ENCODE results near the gene ERC2. TPM values are rescaled to one million over a fixed set of nuclear protein-coding genes. Genes with fewer than 3 reads are reported as not detected.

The ERC2 gene
- total and polyA plus RNA-seq, 2 of the 8 experiments (the other 6 are each of a cell fraction or from before 2014, with no cell fraction given), result 16.4 to 22.8 TPM

DNA sequence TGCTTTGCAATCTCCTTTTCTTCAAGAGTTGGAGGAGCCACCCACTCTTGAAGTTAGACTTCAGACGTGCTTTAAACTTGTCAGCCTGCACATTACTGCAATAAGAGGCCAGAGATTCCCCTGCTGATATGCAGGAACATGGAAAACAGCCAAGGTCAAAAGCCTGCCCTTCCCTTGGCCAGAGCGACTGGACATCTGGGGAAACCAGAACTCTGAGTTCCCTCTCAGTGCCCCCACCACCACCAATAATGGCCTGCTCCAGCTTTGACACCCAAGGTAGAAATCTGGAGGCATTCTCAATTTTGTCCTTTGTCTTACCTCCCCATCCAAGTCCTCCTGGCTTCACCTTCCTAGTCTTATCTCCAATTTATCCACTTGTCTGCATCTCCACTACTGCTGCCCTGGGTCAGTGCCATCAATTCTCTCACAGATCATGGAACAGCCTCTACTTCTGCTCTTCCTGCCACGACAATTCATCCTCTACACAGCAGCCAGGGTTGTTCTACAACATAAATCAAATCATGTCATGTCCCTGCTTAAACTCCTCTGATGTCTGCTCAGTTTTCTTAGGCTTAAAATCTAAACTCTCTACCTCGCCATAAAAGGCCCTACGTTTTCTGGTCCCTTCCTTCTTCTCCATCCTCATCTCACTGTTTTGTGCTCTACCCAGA lies 789.6 kb downstream of the ERC2 start (continued):
- TF ChIP-seq KDM1A (IDR thresholded peaks at IDR 0.05; ENCODE audit: borderline replicate concordance, low read length) (no peak), TBP (IDR thresholded peaks at IDR 0.05; ENCODE audit: low read depth, low read length) (no peak), CTBP2 (IDR thresholded peaks at IDR 0.05; ENCODE audit: borderline replicate concordance, insufficient read depth, insufficient read length, low read length) (no peak)
- TF ChIP-seq, protein P1, sequence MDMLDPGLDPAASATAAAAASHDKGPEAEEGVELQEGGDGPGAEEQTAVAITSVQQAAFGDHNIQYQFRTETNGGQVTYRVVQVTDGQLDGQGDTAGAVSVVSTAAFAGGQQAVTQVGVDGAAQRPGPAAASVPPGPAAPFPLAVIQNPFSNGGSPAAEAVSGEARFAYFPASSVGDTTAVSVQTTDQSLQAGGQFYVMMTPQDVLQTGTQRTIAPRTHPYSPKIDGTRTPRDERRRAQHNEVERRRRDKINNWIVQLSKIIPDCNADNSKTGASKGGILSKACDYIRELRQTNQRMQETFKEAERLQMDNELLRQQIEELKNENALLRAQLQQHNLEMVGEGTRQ (IDR thresholded peaks at IDR 0.05; ENCODE audit: low read length), result no peak
- TF ChIP-seq, protein P2, sequence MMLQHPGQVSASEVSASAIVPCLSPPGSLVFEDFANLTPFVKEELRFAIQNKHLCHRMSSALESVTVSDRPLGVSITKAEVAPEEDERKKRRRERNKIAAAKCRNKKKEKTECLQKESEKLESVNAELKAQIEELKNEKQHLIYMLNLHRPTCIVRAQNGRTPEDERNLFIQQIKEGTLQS (IDR thresholded peaks at IDR 0.05; ENCODE audit: insufficient read depth, low read depth, low read length), result no peak

Data from H1 (cell line).